Loucy (cell line): ENCODE results near the gene SCAF11.

Source experiments
- H2AFZ ChIP-seq: fragments of 200-600 bp; sonication (generic); 2 replicates; pipeline ENCODE4 v1.6.0; 2016; ENCODE audit warnings: antibody characterized with exemption, mild to moderate bottlenecking, low read length, moderate library complexity
- H3F3A ChIP-seq: fragments of 200-600 bp; 2 replicates; pipeline ENCODE4 v1.6.0; 2016; ENCODE audit warnings: antibody characterized with exemption, low read depth, mild to moderate bottlenecking
- H3K27me3 ChIP-seq: fragments of 200-600 bp; sonication (generic); 2 replicates; pipeline ENCODE4 v1.6.1; 2014; ENCODE audit warnings: low read length, mild to moderate bottlenecking; ENCODE audit not compliant: insufficient read depth, poor library complexity, severe bottlenecking
- H3K36me3 ChIP-seq: fragments of 200-600 bp; sonication (generic); 2 replicates; pipeline ENCODE4 v1.6.1; 2016; ENCODE audit warnings: low read length; ENCODE audit not compliant: insufficient read depth
- H3K4me1 ChIP-seq: fragments of 200-600 bp; sonication (generic); 2 replicates; pipeline ENCODE4 v1.5.1; 2014; ENCODE audit warnings: low read length, mild to moderate bottlenecking; ENCODE audit not compliant: insufficient read depth, poor library complexity, severe bottlenecking
- H3K4me2 ChIP-seq: fragments of 200-600 bp; sonication (generic); 2 replicates; pipeline ENCODE4 v1.6.0; 2014; ENCODE audit warnings: antibody characterized with exemption, low read length, low read depth, mild to moderate bottlenecking; ENCODE audit not compliant: poor library complexity, severe bottlenecking
- H3K4me3 ChIP-seq: fragments of 200-600 bp; sonication (generic); 2 replicates; pipeline ENCODE4 v1.5.1; 2014; ENCODE audit warnings: low read length, mild to moderate bottlenecking, mixed read lengths; ENCODE audit not compliant: poor library complexity, severe bottlenecking
- H3K79me2 ChIP-seq: fragments of 200-600 bp; sonication (generic); 2 replicates; pipeline ENCODE4 v1.6.1; 2014; ENCODE audit warnings: low read length; ENCODE audit not compliant: insufficient read depth
- H3K9ac ChIP-seq: fragments of 200-600 bp; sonication (generic); 2 replicates; pipeline ENCODE4 v1.6.0; 2014; ENCODE audit warnings: mild to moderate bottlenecking, low read depth, low read length, moderate library complexity; ENCODE audit not compliant: poor library complexity, severe bottlenecking
- H3K9me2 ChIP-seq: fragments of 200-600 bp; sonication (generic); replicated peaks from 2 replicates; pipeline ENCODE4 v1.6.1; 2016; ENCODE audit warnings: low read depth, low read length, mixed read lengths
- H3K9me3 ChIP-seq: fragments of 200-600 bp; sonication (generic); 2 replicates; pipeline ENCODE4 v1.6.1; 2014; ENCODE audit warnings: mild to moderate bottlenecking, antibody characterized with exemption, low read length, low read depth; ENCODE audit not compliant: insufficient read depth
- H4K20me1 ChIP-seq: fragments of 200-600 bp; sonication (generic); 2 replicates; pipeline ENCODE4 v1.6.0; 2014; ENCODE audit warnings: antibody characterized with exemption, low read length, mild to moderate bottlenecking; ENCODE audit not compliant: insufficient read depth, poor library complexity, severe bottlenecking
- CTCF ChIP-seq: fragments of 200-600 bp; sonication (generic); conservative IDR thresholded peaks from 2 replicates; pipeline ENCODE4 v1.5.1; 2014; ENCODE audit warnings: mild to moderate bottlenecking, antibody characterized with exemption, low read length
- EZH2phosphoT487 ChIP-seq: fragments of 200-600 bp; IDR thresholded peaks from 2 replicates; pipeline ENCODE4 v1.6.1; 2018; ENCODE audit warnings: antibody characterized with exemption, mild to moderate bottlenecking, moderate library complexity, borderline replicate concordance

Gene SCAF11

GRCh38 chr12:45970391-45970790 lies 20.0 kb downstream of the SCAF11 start:
- Histone ChIP-seq H3K4me1 (no peaks in the 10 kb centered on the region), H3F3A (no peaks in the 10 kb centered on the region), H3K9ac (no peak overlapping the region), H3K9me3 (no peaks in the 10 kb centered on the region; the same call in 1 of the 2 replicates), H4K20me1 (peaks cover 70% of the 10 kb centered on the region), H2AFZ (no peak overlapping the region), H3K4me3 (no peak overlapping the region), H3K36me3 (peaks cover 38% of the 10 kb centered on the region), H3K27me3 (no peaks in the 10 kb centered on the region), H3K4me2 (no peak overlapping the region), H3K9me2 (no peaks in the 10 kb centered on the region), H3K79me2 (peaks cover 98% of the 10 kb centered on the region)
- no peak for TF ChIP-seq EZH2phosphoT487
- no peak for TF ChIP-seq CTCF

GRCh38 chr12:45969084-45969483 lies 21.3 kb downstream of the SCAF11 start:
- no peaks in the 10 kb centered on the region for H3K27me3 ChIP-seq
- no peaks in the 10 kb centered on the region; the same call in 1 of the 2 replicates for H3K9me3 ChIP-seq
- peaks cover 27% of the 10 kb centered on the region for H3K36me3 ChIP-seq
- no peaks in the 10 kb centered on the region for H3K9me2 ChIP-seq
- no peak overlapping the region for H3K4me3 ChIP-seq
- no peak overlapping the region for H3K9ac ChIP-seq
- H3F3A ChIP-seq = no peaks in the 10 kb centered on the region
- H4K20me1 ChIP-seq = peaks cover 62% of the 10 kb centered on the region
- no peak overlapping the region for H3K4me2 ChIP-seq
- H3K79me2 ChIP-seq = peaks cover 96% of the 10 kb centered on the region
- no peaks in the 10 kb centered on the region for H3K4me1 ChIP-seq
- H2AFZ ChIP-seq = no peak overlapping the region
- no peak for TF ChIP-seq CTCF
- TF ChIP-seq EZH2phosphoT487 = no peak

- Histone ChIP-seq H3K4me1 (no peaks in the 10 kb centered on the region), H3F3A (no peaks in the 10 kb centered on the region), H3K4me2 (no peak overlapping the region)
Measured at GRCh38 chr12:45966486-45966885, 23.9 kb downstream of the SCAF11 start.

More at GRCh38 chr12:45966486-45966885, 23.9 kb downstream of the SCAF11 start:
- H4K20me1 ChIP-seq = peaks cover 54% of the 10 kb centered on the region
- no peak overlapping the region for H3K4me3 ChIP-seq
- peaks cover 32% of the 10 kb centered on the region for H3K36me3 ChIP-seq
- no peak overlapping the region for H3K9ac ChIP-seq
- H3K27me3 ChIP-seq = no peaks in the 10 kb centered on the region
- no peak overlapping the region for H2AFZ ChIP-seq
- H3K9me3 ChIP-seq = no peaks in the 10 kb centered on the region; the same call in 1 of the 2 replicates
- peaks cover 97% of the 10 kb centered on the region for H3K79me2 ChIP-seq
- no peaks in the 10 kb centered on the region for H3K9me2 ChIP-seq
- TF ChIP-seq CTCF = no peak
- no peak for TF ChIP-seq EZH2phosphoT487
